Globus pallidus (tissue), 1 donor: ENCODE data around the gene EIF3F.

Source experiments
- DNase-seq: peaks from one replicate; pipeline ENCODE4 v3.0.0-alpha.2; 2015; ENCODE audit warnings: low spot score

Gene EIF3F

DNA sequence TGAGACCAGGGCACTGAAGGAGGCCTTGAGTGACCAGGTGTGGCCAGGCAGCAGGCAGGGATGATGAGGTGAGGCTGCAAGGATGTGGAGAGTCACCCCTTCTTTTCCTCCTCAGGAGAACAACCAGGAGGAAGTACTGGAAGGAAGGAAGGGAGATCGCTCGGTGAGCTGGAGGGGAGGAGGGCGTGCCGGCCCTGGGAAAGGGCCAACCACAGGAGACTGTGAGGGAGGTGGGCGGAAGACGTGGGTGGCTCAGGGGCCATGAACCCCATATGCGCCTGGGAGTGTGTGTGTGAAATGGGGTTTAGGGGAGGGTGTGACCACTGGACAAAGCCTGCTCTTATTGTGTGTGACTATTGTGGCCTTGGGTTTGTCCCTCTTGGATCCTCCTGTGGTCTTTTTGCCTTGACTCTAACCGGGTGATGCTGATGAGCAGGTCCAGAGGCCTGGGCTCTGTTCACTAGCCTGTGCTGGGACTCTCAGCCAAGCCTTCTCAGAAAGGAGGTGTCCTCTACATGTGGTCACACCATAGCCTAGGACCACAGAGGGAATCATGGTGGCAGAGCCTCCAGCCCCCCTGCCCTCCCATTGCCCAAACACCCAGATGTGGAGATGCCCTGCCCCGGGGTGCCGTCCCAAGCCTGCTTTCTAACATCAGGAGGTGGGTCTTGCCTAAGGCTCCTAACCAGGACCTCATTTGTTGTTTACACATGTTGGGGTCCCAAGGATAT is 52.6 kb downstream of the EIF3F start:
- DNase-seq = no peak

DNA sequence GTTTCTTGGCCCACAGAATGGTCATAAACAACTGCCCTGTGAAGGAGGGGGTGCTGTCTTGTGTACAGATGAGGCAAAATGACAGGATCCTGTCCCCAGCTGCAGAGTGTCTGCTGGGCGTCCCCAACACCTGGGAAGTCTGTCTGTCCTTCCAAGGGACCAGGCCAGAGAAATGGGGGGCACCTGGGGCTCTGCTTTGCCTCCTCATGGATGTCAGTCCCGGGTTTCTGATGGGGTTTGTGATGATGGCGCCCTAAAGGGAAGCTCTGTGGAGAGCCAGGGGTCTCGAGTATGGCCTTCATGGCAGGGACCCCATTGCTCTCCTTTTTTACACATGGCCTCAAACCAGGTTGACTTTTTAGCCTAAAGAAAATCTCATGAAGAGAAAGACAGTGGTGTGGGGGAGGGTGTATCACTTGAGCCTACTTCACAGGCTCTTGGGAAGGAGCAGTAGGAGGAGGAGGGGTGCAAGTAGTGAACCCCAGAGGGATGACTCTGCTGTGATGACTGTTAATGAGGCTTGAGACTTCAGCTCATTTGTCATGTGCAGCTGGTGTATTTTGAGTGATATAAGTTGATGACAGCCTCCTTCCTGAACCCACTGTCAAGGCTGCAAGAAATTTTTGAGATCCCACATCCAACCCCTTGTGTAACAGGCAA is 53.3 kb downstream of the EIF3F start:
- no peak for DNase-seq

DNA sequence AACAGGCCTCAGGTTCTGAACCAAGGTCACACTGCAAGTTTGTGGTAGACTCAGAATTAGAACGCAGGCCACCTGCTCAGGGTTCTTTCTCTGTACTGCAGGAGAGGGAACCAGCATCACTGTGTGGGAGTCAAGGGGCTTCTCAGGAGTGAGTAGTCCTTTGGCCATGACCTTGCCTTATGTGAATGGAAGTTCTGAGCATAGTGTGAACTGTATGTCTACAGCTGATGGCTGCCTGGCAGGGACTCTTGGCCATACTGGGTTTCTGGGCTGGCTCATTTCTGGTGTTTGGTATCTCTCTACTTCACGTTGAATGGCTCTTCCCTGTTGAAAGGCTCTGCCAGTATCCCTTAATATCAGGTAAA is 53.8 kb downstream of the EIF3F start:
- no peak for DNase-seq

DNA sequence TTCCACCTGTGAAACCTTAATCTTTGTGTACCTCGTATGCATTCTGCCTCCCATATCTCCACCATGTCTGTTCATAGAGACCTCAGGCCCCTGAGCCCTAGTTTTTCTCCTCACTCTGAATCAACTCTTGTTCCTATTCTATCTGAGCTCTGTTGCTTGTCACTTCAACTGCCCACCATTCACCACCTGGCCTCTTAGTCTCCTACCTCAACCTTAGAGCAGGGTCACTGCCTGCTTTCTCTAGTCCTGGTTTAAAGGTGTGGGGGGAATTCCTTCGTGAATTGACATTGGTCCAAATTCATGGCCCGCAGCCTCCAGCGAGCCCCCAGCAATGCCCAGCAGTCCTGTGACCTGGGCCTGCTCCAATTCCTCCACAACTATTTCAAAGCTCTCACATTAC is 54.4 kb downstream of the EIF3F start:
- DNase-seq = no peak

DNA sequence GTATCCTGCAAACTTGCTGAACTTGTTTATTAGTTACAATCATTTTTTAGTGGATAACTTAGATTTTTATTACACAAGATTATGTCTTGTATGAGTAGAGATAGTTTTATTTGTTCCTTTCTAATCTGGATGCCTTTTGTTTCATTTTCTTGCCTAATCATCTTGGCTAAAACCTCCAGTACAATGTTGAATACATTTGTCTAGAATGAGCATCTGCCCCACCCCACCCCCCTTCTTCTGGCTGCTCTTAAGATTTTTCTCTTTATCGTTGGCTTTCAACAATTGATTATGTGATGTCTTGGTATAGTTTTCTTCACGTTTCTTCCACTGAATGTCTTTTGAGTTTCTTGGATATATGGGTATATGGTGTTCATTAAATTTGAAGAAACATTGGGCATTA is 56.6 kb downstream of the EIF3F start:
- no peak for DNase-seq

DNA sequence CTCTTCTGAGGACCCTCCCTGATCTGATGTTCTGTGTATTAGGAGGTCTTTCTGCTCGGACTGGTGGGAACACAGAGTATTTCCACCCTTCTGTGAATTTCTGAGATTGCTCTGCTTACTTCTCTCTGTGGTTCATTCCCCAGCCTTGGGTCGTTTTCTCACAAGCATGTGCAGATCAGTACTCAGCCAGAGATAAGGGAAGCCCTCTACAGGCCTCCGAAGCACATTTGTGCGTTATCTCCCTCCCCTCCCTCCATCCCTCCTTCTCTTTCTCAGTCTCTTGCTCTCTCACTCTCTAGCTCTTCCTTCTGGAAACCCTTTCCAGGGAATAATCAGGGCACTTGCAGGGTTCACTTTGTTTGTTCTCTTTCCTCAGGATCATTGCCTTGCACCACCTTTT is 58.7 kb downstream of the EIF3F start:
- DNase-seq = no peak

DNA sequence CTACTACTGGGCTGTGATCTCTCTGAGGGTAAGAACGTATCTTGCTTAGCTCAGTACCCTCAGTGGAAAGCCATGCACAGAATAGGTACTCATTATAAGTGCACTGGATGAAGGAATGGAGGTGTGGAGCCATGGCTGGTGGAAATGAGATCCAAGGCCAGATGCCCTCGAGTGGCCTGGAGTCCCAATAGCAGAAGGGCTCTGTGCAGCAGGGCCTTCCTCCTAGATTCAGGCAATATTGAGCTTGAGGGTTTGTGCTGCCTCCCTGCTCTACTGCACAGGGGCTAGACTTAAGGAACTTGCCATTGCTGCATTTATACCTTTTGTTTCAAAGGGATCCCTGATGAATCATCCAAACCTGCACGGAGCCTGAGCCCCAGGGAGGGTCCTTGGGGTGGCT is 60.2 kb downstream of the EIF3F start:
- DNase-seq = no peak

DNA sequence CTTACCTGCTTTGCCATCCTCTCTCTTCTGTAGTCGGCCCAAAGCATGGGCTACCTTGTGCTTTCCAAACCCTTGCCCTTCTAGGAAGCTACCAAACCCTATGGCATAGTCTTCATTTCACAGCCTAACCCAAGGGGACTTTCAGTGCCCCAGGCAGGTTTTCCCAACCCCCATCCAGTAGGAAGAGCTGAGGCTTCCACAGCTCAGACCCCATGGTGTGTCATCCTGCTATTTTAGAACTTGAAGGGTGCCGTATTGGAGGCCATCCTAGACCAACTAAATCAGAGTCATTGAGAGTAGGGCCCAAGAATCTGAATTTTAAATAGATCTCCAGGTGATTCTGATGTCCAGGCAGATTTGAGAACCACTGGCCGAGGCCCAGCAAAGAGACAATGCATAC is 61.9 kb downstream of the EIF3F start:
- no peak for DNase-seq
